Measurements from ENCODE around the gene KCNK6.

GRCh38 chr19:38280030-38280921, 39.4 kb upstream of the KCNK6 start:
- TF ChIP-seq CTCF (conservative IDR thresholded peaks at IDR 0.05 in 1 of 2, IDR thresholded peaks at IDR 0.05 in 1 of 2; ENCODE audit: extremely low read depth in 1 of 2, insufficient read depth in 1 of 2, low read depth in 1 of 2, low read length in 2 of 2) (no peak), EZH2 (IDR thresholded peaks at IDR 0.05; ENCODE audit: borderline replicate concordance, low read length) (no peak)

All from mammary epithelial cell (primary cell).